Stimulated activated CD4-positive, alpha-beta T cell treated with anti-CD3 and anti-CD28 coated beads, TNF-alpha, amount 100 ng/mL, for 48 hours (primary cell): ENCODE data around the gene LETM1.

Experiments
- DNase-seq, 3 donors: peaks; one replicate each; pipeline ENCODE4 v3.0.0-alpha.2; 2020; ENCODE audit warnings: low read depth in 3 of 3

LETM1 gene

GRCh38 chr4:1872870-1873269, 16.9 kb upstream of the LETM1 start:
- DNase-seq: no peak

GRCh38 chr4:1871471-1872021, 15.6 kb upstream of the LETM1 start:
- DNase-seq: no peak

GRCh38 chr4:1870578-1871443, 14.9 kb upstream of the LETM1 start, which contains the start of gene NSD2:
TSS of gene NSD2 (plus strand) at chr4:1871393. CDS start at chr4:1900655, 29,262 bp downstream.
- DNase-seq: peak; percentile 80 to 89 (median 87)

- DNase-seq: peak; percentile 67 to 84 (median 70)
Observed at GRCh38 chr4:1870328-1870577, 14.3 kb upstream of the LETM1 start.

- DNase-seq: no peak
Observed at GRCh38 chr4:1869530-1870327, 13.8 kb upstream of the LETM1 start.

GRCh38 chr4:1868912-1869311, 13.0 kb upstream of the LETM1 start:
- no peak for DNase-seq

GRCh38 chr4:1868293-1868692, 12.3 kb upstream of the LETM1 start:
- DNase-seq: no peak

GRCh38 chr4:1866189-1866661, 10.3 kb upstream of the LETM1 start:
- DNase-seq: no peak

GRCh38 chr4:1864076-1865008, 8.4 kb upstream of the LETM1 start:
- no peak for DNase-seq

GRCh38 chr4:1863297-1864033, 7.5 kb upstream of the LETM1 start:
- DNase-seq: no peak

- no peak for DNase-seq
Observed at GRCh38 chr4:1862961-1863296, 7.0 kb upstream of the LETM1 start.

GRCh38 chr4:1862055-1862911, 6.3 kb upstream of the LETM1 start:
- DNase-seq: no peak

- DNase-seq: no peak
Observed at GRCh38 chr4:1859389-1859753, 3.4 kb upstream of the LETM1 start.

GRCh38 chr4:1857931-1858330, 2.0 kb upstream of the LETM1 start:
- DNase-seq: no peak

- DNase-seq: no peak
Observed at GRCh38 chr4:1856943-1857699, 1.2 kb upstream of the LETM1 start.

- no peak for DNase-seq
Observed at GRCh38 chr4:1855333-1856070, 454 bp downstream of the LETM1 start.

- no peak for DNase-seq
Observed at GRCh38 chr4:1854752-1855151, 1.2 kb downstream of the LETM1 start.

- no peak for DNase-seq
Observed at GRCh38 chr4:1852904-1853623, 2.9 kb downstream of the LETM1 start.
